A549 treated with DMSO at 1 μM for 4 hours (cell line): ENCODE measurements around the gene ISOC1. TPM values are rescaled to one million over a fixed set of nuclear protein-coding genes. Genes with fewer than 3 reads are reported as not detected.

Source experiments
- total RNA-seq: library from RNA; stranded (reverse); fragments of 200-300 nt; extraction: Qiagen RNA extraction; gene quantifications from 5 replicates; pipeline ENCODE4 v1.2.3, GENCODE V29; 2022; ENCODE audit warnings: low read depth

The ISOC1 gene
- 16.7 to 20.9 TPM (median 17.9 TPM) in 5 replicates for total RNA-seq

GRCh38 chr5:129094087-129094923, at the start of gene ISOC1:
TSS of gene ISOC1 (plus strand) at chr5:129094749. CDS start at chr5:129094767, 18 bp downstream.

Other genes starting within 250 kb of the ISOC1 start
- 0.03 TPM in 1 of 5 replicates, not detected in the others for gene SLC27A6, start 129.3 kb upstream of the ISOC1 start, total RNA-seq